ENCODE results near the gene UBR4. TPM values are rescaled to one million over a fixed set of nuclear protein-coding genes. Genes with fewer than 3 reads are reported as not detected.

Gene UBR4
- total RNA-seq, 2 experiments from 2014 or later, result 116 to 125 TPM

DNA sequence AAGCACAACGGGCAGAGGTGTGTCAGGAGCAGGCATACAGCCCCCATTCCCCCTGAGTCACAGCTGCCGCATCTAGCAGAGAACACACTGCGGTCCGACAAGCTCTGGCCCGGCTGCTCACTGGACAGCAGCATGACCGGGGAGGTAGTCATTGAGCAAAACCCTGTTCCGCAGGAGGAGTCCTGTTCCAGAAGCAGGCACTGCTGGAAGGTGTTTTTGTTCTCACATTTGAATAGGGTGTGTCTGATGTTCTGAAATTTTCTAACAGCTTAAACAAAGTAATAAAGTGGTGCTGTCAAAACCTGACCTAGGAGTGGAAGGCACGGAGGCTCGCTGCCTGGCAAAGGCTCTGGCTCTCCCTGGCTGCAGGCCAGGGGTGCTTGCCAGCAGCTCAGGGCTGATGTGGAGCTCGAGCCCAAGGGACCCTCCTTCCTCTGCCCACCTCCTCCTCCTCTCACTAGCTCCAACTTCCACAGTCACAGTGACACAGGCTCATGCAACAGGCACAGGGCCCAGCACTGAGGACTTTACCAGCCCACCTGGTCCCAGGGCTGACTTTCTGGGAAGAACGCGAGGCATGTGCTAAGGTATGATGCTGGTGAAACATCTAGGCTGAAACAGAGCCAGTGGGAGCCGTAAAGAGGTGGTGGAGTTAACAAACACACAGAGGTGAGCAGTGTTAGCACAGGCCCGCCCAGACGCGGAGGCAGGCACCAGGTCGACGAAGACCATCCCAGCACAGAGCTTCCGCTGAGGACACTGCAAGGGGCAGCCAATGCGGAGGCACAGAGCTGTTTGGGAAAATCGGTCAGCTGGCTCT, 135.0 kb downstream of the UBR4 start:
- Mint-ChIP-seq H3K4me3 (peak overlapping the region; percentile 72), H3K4me1 (ENCODE audit: low read depth) (peaks cover 63% of the 10 kb centered on the region), H3K9me3 (no peaks in the 10 kb centered on the region), H3K27ac (peak overlapping the region; percentile 83), H3K27me3 (no peaks in the 10 kb centered on the region), H3K36me3 (ENCODE audit: low read depth) (peaks cover 66% of the 10 kb centered on the region)
- DNase-seq (peak in 1 of 14 experiments; percentile 23), ATAC-seq (ENCODE audit: poor library complexity) (peak; percentile 19)
- POLR2A ChIA-PET, result interaction anchor here (0.6 to 3.0 kb wide), 26 partner anchors 15 to 523 kb away, joined by 3 to 24 read pairs (median 4); partner anchors contain the start of genes ALDH4A1, EMC1, IFFO2 and MRTO4
- Histone ChIP-seq H3K4me3 (ENCODE audit: low read length) (peak overlapping the region; percentile 25), H3K27me3 (ENCODE audit: control insufficient read depth in 1 of 2, insufficient read depth in 2 of 2, low read length in 2 of 2) (no peaks in the 10 kb centered on the region), H3K27ac (ENCODE audit: low read depth in 1 of 2, low read length in 2 of 2) (no peak overlapping the region), H3K36me3 (ENCODE audit: insufficient read depth, low read length) (peaks cover 58% of the 10 kb centered on the region), H3K9me3 (ENCODE audit: control insufficient read depth in 1 of 2, insufficient read depth in 1 of 2, low read length in 2 of 2) (no peaks in the 10 kb centered on the region), H3K4me1 (ENCODE audit: insufficient read depth, low read length) (peaks cover 58% of the 10 kb centered on the region)
- CTCF ChIA-PET, result interaction anchor here (0.8 to 2.0 kb wide), 4 partner anchors 161 to 168 kb away, joined by 3 to 12 read pairs (median 4); no protein-coding TSS in a partner anchor
- intact Hi-C loops (cut with DNase I, micrococcal nuclease), result loop anchor here (1.0 to 10.0 kb wide), 6 partner anchors 60 to 172 kb away; partner anchors contain the start of genes ALDH4A1 (in 1 of the 2) and IFFO2 (in 1 of the 2)
- TF ChIP-seq, protein P1, sequence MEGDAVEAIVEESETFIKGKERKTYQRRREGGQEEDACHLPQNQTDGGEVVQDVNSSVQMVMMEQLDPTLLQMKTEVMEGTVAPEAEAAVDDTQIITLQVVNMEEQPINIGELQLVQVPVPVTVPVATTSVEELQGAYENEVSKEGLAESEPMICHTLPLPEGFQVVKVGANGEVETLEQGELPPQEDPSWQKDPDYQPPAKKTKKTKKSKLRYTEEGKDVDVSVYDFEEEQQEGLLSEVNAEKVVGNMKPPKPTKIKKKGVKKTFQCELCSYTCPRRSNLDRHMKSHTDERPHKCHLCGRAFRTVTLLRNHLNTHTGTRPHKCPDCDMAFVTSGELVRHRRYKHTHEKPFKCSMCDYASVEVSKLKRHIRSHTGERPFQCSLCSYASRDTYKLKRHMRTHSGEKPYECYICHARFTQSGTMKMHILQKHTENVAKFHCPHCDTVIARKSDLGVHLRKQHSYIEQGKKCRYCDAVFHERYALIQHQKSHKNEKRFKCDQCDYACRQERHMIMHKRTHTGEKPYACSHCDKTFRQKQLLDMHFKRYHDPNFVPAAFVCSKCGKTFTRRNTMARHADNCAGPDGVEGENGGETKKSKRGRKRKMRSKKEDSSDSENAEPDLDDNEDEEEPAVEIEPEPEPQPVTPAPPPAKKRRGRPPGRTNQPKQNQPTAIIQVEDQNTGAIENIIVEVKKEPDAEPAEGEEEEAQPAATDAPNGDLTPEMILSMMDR (IDR thresholded peaks at IDR 0.05), result no peak

DNA sequence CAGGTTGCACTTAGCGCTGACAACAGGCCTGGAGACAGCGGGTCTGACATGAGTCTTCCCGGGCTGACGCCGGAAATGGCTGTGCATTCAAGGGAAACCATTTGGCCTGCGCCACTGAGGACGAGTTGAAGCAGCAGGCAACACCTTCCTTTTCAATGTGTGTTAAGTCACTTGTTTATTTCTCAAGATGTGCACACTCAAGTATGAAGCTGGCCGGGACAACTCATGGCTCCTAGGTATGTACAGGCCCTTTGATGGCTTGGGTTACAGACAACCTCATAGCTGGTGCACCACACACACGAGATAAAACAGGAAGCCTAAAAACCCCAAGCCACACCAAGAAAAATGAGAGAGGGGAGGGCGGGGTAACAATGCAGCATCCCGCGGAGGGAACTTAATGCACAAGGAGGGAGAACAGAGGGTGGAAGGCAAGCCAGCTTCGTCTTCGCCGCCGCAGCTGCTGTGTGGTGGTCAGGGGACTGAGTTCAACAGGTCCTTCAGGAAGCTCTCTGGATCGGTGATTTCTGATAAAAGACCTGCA, 135.6 kb downstream of the UBR4 start:
- TF ChIP-seq, protein P1 (IDR thresholded peaks at IDR 0.05), result no peak
- intact Hi-C loops (cut with DNase I, micrococcal nuclease), result loop anchor here (1.0 to 10.0 kb wide), 5 partner anchors 60 to 172 kb away; partner anchors contain the start of genes ALDH4A1 (in 1 of the 2) and IFFO2 (in 1 of the 2)
- peaks cover 59% of the 10 kb centered on the region for H3K36me3 Mint-ChIP-seq (ENCODE audit: low read depth)
- POLR2A ChIA-PET, result interaction anchor here (0.6 to 3.0 kb wide), 27 partner anchors 13 to 523 kb away, joined by 3 to 24 read pairs (median 4); partner anchors contain the start of genes ALDH4A1, IFFO2 and UBR4
- peak overlapping the region; percentile 25 for H3K4me3 ChIP-seq (ENCODE audit: low read length)
- no peaks in the 10 kb centered on the region for H3K27me3 ChIP-seq (ENCODE audit: control insufficient read depth in 1 of 2, insufficient read depth in 2 of 2, low read length in 2 of 2)
- DNase-seq (peak; percentile 53 to 90 (median 65)), ATAC-seq (ENCODE audit: poor library complexity) (peak; percentile 94)
- H3K4me1 Mint-ChIP-seq (ENCODE audit: low read depth), result peaks cover 64% of the 10 kb centered on the region
- peaks cover 65% of the 10 kb centered on the region for H3K4me1 ChIP-seq (ENCODE audit: insufficient read depth, low read length)
- no peaks in the 10 kb centered on the region for H3K27me3 Mint-ChIP-seq
- CTCF ChIA-PET, result interaction anchor here (0.8 to 2.0 kb wide), 5 partner anchors 160 to 167 kb away, joined by 3 to 12 read pairs (median 4); no protein-coding TSS in a partner anchor
- no peaks in the 10 kb centered on the region for H3K9me3 Mint-ChIP-seq
- H3K27ac Mint-ChIP-seq, result peak overlapping the region; percentile 83
- H3K27ac ChIP-seq (ENCODE audit: low read depth in 1 of 2, low read length in 2 of 2), result peak overlapping the region; percentile 44 to 50
- H3K4me3 Mint-ChIP-seq, result peak overlapping the region; percentile 72
- peaks cover 51% of the 10 kb centered on the region for H3K36me3 ChIP-seq (ENCODE audit: insufficient read depth, low read length)
- no peaks in the 10 kb centered on the region for H3K9me3 ChIP-seq (ENCODE audit: control insufficient read depth in 1 of 2, insufficient read depth in 1 of 2, low read length in 2 of 2)

All from CD4-positive, alpha-beta T cell (primary cell).